Esophagus muscularis mucosa (tissue), 4 donors: ENCODE measurements around the gene SHTN1.

Experiments used
- EP300 ChIP-seq: sonication (generic); formaldehyde crosslinking; IDR thresholded peaks from one replicate; pipeline ENCODE4 v1.6.1; 2017; ENCODE audit warnings: antibody characterized with exemption
- POLR2A ChIP-seq: fragments of 450-650 bp; IDR thresholded peaks from one replicate; pipeline ENCODE4 v1.6.1; 2017; ENCODE audit warnings: antibody characterized with exemption, moderate library complexity, mild to moderate bottlenecking, low read depth
- TF ChIP-seq, protein P1 (sequence below), 3 experiments: fragments of 200-600 bp in 2 of 3; fragments of 450-650 bp in 1 of 3; sonication (generic) in 2 of 3; IDR thresholded peaks; one replicate each; pipeline ENCODE4 v1.5.1; 2017 to 2019; ENCODE audit warnings: antibody characterized with exemption in 3 of 3, mild to moderate bottlenecking in 2 of 3, moderate library complexity in 1 of 3

DNA sequence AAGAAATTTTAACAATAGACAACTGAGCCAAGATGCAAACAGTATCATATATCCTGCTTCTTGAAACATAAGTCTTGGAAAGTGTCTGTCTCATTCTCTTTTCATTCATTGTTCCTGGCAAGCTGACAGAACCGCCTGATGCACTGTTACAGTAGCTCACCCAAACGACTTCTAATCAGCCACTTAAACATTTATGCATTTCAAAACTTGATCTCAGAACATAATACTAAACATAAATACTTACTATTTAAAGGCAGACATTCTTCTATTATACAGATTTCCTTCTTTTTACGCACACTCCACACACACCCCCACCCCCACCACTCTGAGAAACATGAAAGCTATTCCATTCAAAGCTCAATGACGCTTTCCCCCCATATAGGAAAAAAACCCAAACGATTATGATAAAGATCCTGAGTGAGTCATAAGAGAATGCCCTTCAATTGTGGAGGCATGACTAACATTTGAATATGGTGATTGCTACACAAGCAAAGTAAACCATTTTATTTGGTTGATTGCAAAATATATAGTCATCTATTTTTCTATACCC lies 30.5 kb downstream of the SHTN1 start:
- TF ChIP-seq EP300 (no peak), POLR2A (no peak)
- TF ChIP-seq, protein P1, sequence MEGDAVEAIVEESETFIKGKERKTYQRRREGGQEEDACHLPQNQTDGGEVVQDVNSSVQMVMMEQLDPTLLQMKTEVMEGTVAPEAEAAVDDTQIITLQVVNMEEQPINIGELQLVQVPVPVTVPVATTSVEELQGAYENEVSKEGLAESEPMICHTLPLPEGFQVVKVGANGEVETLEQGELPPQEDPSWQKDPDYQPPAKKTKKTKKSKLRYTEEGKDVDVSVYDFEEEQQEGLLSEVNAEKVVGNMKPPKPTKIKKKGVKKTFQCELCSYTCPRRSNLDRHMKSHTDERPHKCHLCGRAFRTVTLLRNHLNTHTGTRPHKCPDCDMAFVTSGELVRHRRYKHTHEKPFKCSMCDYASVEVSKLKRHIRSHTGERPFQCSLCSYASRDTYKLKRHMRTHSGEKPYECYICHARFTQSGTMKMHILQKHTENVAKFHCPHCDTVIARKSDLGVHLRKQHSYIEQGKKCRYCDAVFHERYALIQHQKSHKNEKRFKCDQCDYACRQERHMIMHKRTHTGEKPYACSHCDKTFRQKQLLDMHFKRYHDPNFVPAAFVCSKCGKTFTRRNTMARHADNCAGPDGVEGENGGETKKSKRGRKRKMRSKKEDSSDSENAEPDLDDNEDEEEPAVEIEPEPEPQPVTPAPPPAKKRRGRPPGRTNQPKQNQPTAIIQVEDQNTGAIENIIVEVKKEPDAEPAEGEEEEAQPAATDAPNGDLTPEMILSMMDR (IDR thresholded peaks at IDR 0.05), result no peak
